Ramos (cell line): ENCODE measurements around the gene ISY1.
"Not testable (repeated sequence)": the region's sequence is repeated elsewhere in the genome, so short reads cannot be mapped to it uniquely, and the experiment has no call there.

ENCODE experiments used
- in situ Hi-C: fragments of 300-500 bp; cut with MboI; formaldehyde crosslinking; loops from one replicate; pipeline ENCODE4 v1.14.3; 2022; ENCODE audit warnings: low sequenced_read_pairs; ENCODE audit not compliant: unreplicated experiment

Gene ISY1

DNA sequence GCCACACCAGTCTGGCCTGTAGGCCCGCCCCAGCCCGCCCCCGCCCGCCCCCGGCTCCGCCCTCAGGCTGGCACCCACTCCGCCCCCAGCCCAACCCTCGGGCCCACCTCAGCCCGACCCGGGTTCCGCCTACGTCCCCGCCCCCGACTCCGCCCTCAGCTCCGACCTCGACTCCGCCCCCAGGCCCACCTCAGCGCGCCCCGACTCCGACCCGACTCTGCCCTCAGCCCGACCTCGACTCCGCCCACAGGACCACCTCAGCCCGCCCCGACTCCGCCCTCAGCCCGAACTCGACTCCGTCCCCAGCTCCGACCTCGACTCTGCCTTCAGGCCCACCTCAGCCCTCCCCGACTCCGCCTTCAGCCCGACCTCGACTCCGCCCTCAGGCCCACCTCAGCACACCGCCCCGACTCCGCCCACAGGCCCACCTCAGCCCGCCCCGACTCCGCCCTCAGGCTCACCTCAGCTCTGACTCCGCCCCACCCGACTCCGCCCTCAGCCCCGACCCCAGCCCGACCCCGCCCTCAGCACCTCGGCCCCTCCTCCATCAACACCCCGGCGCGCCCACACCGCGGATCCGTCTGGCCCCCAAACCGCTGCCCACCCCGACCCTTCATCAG is 39.0 kb downstream of the ISY1 start, which contains the start of gene RAB43:
Gene RAB43 (minus strand): TSS at position 13 of the 620 bp plus-strand sequence. CDS start 315 bp downstream, outside the sequence.
- in situ Hi-C loops = no loop called here

DNA sequence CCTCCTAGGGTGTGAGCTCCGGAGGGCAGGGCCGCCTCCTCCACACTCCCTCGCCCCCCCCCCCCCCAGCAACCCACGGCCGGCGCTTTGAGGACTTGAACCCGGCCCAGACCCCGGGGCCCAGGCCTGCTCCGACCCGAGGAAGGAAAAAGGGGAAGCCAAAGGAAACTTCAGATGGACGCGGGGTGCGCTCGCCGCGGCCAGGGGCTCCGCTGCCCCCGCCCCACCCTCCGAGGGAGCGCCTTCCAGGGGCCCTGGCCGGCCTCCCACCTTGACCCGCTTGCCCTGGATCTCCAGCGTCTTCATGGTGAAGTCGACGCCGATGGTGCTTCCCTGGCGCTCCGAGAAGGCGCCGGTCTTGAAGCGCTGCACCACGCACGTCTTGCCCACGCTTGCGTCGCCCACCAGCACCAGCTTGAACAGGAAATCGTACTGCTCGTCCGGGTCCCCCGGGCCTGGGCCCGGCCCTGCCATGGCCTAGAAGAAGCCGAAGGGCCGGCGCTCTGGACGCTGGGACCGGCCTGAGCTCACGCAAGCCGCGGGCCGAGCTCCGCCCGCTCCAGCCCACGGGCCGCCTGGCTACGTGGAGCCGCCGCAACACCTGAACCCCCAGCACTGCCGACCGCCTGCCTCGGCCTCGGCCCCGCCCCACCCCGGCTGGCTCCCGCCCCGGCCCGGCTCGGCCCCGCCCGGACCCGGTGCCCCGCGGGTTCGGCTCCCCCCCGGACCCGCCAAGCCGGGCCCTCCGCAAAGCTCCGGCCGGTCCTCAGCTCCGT is 39.7 kb downstream of the ISY1 start:
- in situ Hi-C loops = no loop called here

DNA sequence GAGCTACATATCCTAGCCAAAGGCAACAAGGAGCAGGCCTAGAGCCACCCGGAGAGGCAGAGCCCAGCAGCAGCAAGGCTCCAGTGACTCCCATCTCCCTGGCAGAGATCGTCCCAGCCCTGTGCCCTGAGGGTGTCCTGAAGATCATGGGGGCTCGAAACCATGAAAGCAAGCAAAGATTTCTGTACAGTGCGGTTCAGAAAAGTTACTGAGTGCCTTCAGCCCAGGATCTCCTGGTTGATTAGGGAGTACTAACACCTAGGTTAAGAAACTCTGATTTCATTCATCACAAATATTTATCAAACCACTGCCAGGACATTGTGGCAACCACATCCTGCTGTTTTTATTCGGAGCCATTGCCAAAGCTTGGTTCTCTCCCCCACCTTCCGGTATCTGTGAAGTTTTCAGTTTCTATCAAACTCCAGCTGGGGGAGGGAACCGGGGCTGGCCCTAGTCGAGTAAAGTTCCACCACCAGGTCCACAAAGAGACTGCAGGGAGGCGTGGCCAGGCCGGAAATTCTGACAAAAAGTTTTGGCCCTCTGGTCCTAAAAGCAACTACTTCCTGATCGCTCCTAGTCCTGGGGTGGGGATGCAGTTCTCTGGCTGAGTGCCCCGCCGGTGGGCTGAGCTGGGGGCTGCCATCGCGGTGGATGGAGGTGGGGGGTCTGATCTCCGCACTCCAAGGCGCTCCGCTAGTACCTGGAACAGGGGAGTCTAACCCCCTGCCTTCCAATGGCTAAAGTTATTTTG is 40.4 kb downstream of the ISY1 start:
- in situ Hi-C loops = no loop called here

DNA sequence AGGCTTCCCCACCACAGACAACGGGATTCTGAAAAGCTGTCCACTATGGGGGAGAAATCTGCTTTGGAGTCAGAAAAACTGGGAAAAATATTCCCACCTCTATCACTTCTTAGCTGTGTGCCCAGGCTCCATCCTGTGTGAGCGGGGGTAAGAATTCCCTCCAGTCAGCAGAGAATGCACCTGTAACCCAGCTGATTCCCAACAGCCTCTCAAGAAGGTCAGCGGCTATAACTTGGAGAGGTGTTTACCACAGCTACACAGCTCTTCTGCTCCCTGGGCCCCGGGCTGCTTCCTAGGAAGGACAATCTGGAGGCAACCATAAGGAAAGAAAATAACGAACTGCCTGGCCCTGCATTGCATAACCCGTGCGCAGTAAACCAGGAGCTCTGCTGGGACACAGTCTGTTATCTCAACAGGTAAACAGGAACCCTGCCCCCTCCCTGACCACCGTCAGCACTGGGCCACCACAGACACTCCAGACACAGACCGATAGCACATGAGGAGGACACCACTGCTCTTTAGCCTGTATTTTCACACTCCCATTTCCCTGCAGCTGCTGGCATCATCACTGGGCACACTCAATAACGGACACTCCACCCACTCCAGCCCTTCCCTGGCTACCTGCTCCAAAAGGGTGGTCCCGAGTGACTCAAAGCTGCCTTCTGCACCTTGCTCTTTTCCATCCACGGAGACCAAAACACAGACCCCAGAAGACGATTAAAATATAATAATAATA is 41.3 kb downstream of the ISY1 start:
- in situ Hi-C loops = no loop called here

DNA sequence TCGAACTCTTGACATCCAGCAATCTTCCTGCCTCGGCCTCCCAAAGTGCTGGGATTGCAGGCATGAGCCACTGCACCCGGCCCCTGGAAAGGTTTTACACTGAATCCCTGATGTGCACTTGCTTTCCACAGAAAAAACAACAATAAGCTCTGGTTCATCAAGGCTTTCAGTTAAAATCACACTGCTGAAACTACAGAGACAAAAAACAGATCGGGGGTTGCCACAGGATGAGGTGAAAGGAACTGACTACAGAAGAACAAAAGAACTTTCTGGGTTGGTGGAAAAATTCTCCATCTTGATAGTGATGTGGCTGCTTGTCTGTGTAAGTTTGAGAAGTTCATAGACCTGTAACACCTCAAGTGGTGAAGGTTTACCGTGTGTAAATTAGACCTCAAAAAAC is 42.1 kb downstream of the ISY1 start:
- in situ Hi-C loops = no loop called here

DNA sequence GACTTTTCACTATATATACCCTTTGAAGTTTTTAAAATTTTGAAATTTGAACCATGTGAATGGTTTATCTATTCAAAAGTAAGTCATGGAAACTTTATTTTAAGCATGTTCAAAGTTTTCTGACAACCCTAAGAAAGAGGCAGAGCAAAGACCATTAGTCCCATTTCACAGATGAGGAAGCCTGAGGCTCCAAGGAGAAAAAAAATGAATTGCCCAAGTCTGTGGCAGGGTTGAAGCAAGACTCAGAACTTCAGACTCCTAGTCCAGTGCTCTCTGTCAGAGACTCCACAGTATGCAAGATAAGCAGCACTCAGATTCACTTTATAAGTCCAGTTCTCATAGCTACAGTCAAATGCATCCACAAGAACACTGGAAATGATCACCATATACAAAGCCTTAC is 43.7 kb downstream of the ISY1 start:
- in situ Hi-C loops = no loop called here

DNA sequence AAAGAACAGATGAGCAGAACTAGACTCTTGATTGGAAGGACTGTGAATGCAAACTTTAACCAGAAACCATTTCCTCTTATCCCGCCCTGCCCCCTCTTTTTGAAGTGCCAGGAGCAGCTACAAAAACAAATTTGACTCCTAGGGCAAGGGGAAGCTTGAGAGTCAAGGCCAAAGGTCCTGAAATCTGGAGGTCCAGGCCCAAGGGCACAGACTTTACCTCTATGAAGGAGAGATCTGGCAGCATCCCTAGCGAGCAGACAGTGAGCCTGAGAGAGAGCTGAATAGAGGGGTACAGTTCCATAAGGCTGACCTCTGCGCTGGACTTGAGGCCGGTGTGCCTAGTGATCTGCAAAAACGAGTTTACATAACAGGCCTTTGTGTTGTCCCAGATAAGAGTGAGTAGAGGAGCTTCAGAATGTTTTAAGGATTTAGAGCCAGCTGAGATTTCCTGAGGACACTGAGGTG is 44.3 kb downstream of the ISY1 start:
- in situ Hi-C loops = no loop called here

DNA sequence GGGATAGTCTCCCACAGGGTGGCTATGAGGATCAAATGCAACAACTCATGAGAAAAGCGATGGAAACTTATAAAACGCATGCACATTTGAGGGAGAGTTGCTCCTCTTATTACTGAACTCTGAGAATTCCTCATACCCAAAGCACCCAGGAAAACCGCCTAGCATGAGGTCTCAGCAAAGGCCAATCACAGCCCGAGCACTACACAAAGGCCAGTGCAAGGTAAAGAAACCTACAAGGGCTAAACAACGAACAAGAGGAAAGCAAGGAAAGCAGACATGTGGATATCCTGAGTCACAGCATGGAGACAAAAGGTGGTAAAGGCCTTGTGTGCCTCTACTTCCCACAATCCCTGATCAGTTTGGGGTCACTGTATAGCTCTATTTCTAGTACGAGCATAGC is 46.4 kb downstream of the ISY1 start:
- in situ Hi-C loops = no loop called here

DNA sequence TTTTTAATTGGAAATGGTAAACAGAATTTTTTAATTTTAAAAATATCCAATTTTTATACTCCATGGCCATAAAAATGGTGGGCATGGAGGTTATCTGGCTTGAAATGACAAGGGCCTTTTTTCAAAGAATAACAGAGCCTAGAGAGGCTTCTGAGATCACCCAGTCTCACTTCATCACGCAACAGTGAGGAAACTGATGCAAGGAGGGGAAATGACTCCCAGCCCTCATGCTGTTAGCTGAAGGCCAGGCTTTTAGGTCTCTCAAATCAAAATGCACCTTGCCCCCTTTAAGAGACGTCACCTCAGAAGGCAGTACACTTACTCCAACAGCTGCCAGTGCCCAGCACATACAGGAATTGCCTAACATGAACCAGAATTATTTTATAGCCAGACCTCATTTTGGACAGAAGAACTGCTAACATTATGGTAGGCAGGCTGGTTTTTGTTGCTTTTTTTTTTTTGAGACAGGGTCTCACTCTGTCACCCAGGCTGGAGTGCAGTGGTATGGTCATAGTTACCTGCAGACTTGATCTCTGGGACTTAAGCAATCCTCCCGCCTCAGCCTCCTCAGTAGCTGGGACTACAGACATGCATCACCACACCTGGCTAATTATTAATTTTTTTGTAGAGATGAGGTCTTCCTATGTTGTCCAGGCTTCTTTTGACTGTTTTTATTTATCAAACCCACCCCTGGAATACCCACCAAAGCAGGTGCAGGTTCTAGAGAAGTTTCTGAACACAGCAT is 48.4 kb downstream of the ISY1 start:
- in situ Hi-C loops = no loop called here

DNA sequence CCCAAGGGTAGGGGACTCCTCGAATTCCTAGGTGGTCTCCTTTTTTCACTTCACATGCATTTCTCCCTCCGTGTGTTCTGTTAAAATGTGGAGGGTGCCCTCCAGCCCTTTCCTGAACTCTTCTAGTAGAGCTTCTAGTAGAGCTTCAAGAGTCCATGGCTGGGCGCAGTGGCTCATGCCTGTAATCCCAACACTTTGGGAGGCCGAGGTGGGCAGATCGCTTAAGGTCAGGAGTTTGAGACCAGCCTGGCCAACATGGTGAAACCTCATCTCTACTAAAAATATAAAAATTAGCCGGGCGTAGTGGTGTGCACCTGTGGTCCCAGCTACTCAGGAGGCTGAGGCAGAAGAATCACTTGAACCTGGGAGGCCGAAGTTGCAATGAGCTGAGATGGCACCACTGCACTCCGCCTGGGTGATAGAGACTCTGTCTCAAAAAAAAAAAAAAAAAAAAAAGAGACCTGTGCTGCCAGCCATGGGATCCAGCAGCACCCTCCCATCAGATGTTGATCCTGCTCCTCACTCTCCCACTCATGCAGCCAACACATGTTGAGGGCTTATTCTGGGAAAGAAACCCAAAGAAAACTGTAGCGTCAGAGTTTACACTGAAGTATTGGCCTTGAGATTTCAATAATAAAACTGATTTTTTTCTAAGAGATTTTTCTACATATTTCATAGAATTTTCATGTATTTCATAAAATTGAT is 49.6 kb downstream of the ISY1 start:
- in situ Hi-C loops = not testable (repeated sequence)

DNA sequence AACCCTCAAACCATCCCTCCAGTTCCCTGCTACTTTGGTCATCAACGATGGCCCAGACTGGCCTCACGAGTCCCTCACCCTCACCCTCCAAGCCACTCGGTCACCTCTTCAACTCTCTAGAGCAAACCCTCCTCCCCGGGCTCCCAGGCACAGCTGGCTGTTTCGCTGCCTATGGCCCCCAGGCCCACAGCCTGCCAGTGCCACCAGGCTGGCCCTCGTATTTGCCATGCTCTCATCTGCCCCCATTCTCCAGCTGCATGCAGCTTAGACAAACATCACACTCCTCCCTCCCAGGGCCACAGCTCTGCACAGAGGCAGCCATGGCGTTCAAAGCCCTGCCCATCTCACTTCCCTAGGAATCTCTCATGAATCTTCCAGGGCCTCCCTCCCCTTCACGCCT is 53.1 kb downstream of the ISY1 start:
- in situ Hi-C loops = no loop called here

DNA sequence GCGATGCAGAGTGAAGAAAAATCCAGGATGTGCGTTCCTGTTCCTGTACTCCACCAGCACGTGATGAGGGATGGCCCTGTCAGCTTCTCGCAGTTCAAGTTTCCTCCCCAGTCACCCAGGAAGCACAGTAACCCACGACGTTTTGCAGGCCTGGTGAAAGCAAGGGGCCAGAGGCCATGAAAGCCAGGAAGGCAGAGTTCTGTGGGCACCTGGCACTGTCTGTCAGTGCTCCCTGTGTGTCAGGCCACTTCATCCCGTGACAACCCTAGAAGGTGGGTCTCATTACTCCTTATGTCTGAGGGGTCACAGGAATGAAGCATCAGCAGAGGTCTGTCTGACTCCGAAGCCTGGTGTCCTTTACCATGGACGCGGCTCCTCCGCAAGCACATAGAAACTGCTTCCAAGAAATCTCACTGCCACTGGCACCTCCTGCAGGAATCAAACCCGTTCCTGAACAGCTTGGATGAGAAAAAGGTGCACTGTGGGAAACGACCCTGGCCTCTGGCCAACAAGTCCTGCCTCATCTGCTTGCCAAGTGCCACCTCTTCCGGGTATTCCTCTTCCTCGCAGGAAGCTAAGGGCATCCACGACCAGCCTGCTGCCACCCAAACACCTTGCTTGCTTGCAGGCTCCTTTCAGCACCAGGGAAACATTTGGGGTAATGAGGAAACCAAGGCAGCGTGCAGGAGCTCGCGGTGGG is 53.8 kb downstream of the ISY1 start:
- in situ Hi-C loops = no loop called here

DNA sequence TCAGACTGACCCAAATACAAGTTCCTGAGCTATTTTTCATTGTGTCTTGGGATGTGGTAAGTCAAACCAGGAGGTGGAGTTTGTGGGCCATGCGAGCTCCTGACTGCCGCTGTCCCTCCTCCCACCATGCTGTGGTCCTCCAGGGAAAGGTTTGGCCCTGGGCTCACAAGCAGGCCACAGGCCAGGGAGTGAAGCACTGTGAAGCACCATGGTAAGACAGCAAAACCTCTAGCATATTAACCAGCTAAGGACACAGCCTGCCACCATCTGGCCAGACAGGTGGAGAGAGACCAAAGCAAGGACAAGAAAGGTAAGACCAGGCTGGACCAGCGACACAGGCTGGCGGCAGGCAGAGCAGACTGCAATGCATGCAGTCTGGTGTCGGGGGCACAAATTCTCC is 54.5 kb downstream of the ISY1 start:
- in situ Hi-C loops = no loop called here

DNA sequence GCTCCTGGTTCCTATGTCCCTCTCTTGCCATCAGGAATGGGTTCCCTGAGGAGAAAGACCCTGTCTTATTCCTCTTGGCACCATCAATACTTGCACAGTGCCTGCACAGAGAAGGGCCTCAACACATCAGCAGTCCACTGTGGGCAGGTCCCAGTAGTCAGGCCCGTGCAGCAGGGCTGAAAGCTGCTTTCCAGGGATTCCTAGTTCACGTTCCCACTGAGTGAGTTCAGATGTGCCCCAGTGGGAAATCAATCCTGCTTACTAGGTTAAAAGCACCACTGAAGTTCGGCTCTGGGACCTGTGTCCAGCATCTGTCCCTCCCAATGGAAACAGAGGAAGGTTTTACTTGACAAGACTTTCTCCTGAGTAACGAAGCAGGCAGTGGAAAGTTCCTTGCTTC is 55.0 kb downstream of the ISY1 start:
- in situ Hi-C loops = no loop called here

DNA sequence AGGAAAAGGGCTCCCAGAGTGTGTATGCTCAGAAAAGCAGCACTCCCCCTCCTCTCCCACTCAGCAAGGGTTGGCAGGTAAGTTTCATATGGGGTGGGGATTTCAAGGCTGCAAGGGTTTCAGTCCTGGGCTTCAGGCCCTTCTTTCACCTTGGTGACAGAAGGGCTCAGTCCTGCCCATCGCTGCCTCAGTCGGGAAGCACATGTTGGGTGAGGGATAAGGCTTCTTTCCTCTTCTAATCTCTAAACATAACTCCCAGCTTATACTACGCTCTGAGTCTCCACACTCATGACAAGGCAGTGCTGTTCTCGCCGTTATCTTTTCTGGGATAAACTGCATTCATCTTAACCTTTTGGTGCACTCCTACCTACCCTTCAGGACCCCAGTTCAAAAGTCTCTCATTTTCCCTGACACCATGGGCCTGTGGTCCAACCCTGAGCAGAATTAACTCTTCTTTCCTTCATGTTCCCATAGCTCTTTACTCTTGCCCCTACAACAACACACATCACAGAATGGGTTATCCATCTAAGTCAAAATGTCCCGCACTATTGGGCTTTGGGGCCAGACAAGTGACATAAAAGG is 56.3 kb downstream of the ISY1 start:
- in situ Hi-C loops = no loop called here

DNA sequence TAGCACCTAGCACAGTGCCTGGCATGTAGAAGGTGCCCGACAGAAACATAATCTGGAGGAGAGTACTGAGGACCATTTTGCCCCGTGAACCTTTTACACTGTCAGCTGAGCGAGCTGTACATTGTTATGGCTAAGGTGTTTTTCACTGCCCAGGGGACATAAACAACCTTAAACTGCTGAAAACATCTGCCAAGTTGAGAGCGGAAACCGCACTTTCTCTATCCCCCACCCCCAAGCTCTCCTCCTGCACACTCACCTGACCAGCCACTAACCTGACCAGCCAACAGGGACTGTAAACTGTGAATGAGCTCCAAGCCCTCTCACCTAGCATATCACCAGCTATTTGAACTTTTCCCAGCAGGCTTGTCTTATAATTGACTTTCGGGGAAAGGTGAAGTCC is 56.8 kb downstream of the ISY1 start:
- in situ Hi-C loops = no loop called here

DNA sequence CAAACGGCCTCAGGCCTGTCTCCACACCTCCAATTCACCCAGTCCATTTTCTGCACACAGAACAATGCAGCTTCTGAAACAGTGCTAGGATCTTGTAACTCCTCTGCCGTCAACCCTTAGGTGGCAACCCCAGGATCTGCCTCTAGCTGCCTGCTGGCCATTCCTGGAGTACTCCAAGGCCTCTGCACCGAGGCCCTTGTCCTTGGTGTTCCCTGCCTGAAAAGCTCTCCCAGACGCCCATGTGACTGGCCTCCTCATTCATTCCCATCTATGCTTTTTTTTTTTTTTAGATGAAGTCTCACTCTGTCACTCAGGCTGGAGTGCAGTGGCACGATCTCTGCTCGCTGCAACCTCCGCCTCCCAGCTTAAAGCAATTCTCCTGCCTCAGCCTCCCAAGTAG is 57.6 kb downstream of the ISY1 start:
- in situ Hi-C loops = no loop called here

DNA sequence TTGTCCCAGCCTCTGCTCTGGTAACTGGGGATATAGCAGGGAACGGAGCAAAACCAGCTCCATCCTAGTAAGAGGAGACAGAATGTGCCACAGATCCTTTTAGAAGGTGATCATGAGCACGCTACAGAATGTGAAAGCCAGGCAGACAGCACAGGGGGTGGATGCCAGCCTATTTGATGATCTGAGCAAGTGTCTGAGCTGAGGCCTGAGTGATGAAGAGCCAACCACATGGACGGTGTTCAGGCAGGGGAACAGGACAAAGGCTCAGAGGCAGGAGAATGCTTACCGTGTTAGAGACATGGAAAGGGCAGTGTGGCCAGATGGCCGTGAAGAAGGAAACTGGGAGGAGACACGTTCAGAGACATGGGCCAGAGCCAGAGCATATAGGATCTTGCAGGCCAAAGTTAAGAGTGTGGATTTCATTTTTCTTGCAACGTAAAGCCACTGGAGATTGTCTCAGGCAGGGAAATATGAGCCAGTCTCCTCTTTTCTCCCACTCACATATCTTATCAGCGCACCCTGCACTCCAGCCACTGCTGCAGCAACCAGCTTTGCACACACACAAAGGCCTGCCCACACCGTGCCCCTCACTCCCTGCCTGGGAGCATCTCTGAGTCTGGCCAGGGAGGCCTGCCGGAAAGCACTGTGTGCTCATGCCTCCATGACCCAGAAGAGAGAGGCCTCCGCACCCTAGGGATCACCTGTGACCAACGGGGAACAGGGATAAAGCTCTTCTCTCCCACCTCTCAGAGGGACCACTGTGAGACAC is 59.3 kb downstream of the ISY1 start:
- in situ Hi-C loops = no loop called here
